Measurements from ENCODE around the gene RAPGEF4.

GRCh38 chr2:173034143-173034542 is 298.5 kb downstream of the RAPGEF4 start:
- TF ChIP-seq CTCF (conservative IDR thresholded peaks at IDR 0.05) = no peak
- TF ChIP-seq EZH2 (IDR thresholded peaks at IDR 0.05; ENCODE audit: low read depth) = no peak
